Activated T-cell treated with anti-CD3 and anti-CD28 coated beads for 48 hours (primary cell): ENCODE measurements around the gene RHO.
"Not testable (repeated sequence)": the region's sequence is repeated elsewhere in the genome, so short reads cannot be mapped to it uniquely, and the experiment has no call there.

ENCODE experiments used
- DNase-seq: peaks from one replicate; pipeline ENCODE4 v3.0.0-alpha.2; 2020; ENCODE audit warnings: low read depth

Gene RHO

GRCh38 chr3:129543156-129543790 lies 14.8 kb downstream of the RHO start, which contains the start of gene H1-8:
Gene H1-8, plus strand, starts transcription at chr3:129543175. Its CDS starts 44 bp downstream, at chr3:129543219.
- no peak for DNase-seq

- DNase-seq, result no peak
These were observed 15.6 kb downstream of the RHO start for GRCh38 chr3:129543999-129544398.

GRCh38 chr3:129545951-129546350 lies 17.5 kb downstream of the RHO start:
- DNase-seq, result not testable (repeated sequence)

GRCh38 chr3:129547241-129547640 lies 18.8 kb downstream of the RHO start:
- DNase-seq, result no peak

DNA sequence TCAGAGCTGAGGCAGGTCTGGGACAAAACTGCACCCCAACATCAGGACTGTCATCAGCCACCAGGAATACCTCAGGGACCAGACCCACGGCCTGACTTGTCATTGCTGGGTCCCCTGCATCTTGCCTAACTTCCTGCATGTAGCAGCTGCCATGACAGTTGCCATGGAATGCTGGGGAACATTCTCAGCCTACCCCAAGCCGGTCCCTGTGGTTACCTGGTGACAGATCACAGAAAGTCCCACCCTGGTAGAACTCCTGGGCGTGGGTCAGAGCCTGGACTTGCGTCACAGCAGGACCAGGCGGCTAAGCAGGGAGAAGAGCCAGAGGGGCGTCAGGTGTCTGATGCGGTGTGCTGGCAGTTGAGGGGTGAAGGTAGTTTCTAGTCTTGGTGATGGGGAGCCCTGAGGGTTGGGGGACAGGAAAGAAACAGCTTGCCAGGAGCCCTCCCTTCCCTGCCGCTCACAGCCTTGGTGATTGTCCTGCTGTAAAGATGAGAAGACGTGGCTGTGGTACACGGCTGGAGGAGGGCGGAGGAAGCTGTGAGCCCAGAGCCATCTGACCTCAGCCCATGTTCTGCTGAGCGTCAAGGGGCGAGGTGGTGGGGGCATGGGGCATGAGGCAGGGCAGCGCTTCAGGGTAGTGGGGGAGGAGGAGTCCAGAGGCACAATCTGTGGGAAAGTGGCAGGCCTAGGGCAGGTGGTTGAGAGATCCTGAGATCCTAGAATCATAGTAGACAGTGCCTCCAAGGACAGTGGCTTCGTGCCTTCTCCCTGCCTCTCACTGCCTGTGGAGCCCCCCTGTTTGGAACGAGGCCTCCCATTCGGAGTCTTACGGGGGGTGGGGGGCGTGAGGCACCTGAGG lies 19.9 kb downstream of the RHO start:
- DNase-seq, result no peak

DNA sequence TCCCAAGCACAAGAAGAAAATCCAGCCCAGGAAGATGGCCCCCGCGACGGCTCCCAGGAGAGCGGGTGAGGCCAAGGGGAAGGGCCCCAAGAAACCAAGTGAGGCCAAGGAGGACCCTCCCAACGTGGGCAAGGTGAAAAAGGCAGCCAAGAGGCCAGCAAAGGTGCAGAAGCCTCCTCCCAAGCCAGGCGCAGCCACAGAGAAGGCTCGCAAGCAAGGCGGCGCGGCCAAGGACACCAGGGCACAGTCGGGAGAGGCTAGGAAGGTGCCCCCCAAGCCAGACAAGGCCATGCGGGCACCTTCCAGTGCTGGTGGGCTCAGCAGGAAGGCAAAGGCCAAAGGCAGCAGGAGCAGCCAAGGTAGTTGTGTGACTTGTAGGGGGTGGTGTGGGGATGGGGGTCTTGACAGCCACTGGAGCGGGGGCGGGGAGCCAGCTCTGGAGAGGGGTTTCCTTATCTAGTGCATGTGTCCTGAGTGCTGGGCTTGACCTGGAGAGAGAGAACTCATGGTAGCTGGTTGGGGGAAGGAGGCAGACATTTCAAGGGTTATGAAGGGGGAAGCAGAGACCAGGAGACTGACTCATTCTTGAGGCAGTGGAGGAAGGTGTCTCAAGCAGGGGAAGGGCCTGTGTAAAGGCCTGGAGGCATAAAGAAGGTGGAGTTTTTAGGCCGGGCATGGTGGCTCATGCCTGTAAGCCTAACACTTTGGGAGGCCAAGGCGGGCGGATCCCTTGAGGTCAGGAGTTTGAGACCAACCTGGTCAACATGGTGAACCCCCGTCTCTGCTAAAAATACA lies 20.8 kb downstream of the RHO start:
- DNase-seq, result no peak

GRCh38 chr3:129549805-129550204 lies 21.4 kb downstream of the RHO start:
- no peak for DNase-seq

GRCh38 chr3:129552287-129553050 lies 24.0 kb downstream of the RHO start:
- no peak for DNase-seq

DNA sequence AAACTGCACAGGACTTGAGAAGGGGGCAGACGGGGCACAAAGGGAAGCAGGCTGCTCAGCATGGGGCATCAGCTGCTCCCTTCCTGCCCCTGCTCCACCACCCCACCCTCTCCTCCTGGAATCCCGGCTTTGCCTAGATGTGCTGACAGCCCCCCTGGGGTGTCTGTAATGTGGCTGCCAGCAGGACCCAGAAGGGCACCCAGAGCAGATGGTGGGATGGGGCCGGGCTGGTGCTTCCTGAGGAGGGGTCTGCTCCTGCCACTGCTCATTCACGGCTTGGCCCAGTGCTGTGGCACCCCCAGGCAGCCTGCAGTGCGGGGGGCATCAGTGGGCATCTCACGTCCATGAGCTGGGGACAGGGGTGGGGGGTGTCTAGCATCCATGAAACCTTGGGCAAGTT lies 24.7 kb downstream of the RHO start:
- DNase-seq, result no peak

- no peak for DNase-seq
These were observed 25.3 kb downstream of the RHO start for GRCh38 chr3:129553719-129554118.

- no peak for DNase-seq
These were observed 26.1 kb downstream of the RHO start for GRCh38 chr3:129554356-129555152.

GRCh38 chr3:129555153-129555550 lies 26.7 kb downstream of the RHO start:
- no peak for DNase-seq

- DNase-seq, result no peak
These were observed 27.3 kb downstream of the RHO start for GRCh38 chr3:129555616-129556357.

DNA sequence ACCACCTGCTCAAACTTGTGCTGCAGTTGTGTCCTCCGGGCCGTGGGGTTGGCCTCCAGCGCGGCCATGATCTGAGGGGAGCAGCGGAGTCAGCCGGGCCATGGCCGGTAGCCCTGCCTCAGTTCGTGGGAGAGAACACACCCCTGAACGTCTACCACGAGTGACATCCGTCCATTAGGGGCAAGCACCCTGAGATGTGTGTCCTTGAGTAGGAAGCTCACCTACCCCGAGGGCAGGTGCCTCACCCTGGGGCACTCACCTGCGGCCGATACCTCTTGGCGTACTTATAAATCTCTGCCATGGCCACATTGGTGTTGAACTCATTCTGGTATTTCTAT lies 27.9 kb downstream of the RHO start:
- DNase-seq, result no peak

- DNase-seq, result no peak
These were observed 28.6 kb downstream of the RHO start for GRCh38 chr3:129556890-129557547.

DNA sequence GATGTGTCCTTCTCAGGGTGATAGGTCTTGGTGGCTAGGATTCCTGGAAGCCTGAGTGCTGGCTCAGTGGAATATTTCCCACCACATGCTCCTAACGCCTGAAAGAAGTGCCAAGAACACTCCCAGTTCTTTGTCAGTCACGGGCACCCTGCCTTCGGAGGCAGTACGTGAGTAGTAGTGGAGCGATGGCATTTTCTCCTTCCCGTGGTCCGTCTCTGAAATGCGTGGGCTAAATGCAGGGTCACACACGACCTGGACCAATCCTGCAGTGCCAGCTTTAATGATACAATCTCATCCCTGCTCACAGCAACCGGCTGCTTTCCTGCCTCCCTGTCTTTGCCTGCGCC lies 29.1 kb downstream of the RHO start:
- DNase-seq, result no peak

- DNase-seq, result no peak
These were observed 29.8 kb downstream of the RHO start for GRCh38 chr3:129558081-129558771.

DNA sequence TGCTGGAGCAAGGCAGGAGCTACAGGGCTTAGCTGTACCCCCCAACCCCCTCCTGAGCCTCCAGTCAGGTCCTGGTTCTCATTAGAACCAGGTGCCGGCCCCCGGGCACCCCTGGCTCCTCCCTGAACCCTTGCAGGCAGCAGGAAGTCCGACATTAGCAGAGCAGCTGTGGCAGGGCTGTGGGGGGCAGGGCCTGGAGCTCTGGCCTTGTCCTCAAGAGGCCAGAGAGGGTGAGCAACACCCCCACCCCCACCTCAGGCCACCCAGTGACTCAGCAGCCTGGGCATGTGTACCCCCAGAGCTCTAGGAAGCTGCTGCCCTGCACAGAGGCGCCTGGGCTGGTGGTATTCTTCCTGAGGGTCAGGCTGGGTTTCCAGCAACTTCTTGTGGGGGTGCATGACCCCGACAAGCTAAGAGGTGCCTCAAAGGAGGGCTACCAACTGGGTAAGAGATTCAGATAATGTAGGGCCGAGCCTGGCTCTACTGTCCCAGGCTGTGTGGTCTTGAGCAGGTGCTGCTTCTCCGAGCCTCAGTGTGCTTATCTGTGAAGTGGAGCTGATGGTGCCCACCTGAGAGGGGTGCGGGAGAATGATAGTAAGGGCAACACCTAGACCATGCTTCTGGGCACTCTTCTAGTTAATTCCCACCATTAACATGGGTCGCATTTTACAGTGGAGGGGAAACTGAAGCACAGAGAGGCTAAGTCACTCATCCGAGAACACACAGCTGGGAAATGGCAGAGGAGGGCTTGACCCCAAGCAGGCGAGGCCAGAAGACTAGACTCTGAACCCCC lies 30.5 kb downstream of the RHO start:
- no peak for DNase-seq
